Endothelial cell of umbilical vein (primary cell): ENCODE data around the gene ARFIP1. TPM values are rescaled to one million over a fixed set of nuclear protein-coding genes. Genes with fewer than 3 reads are reported as not detected.

Experiments
- BruUV-seq: library from RNA; stranded (reverse); fragments of 400-500 nt; replicated peaks from 2 replicates; lab custom pipeline; 2021; lab: Mats Ljungman, UMichigan
- CTCF ChIA-PET: fragments of 300-600, 350-600 bp; sonication (Branson Sonifier 250); formaldehyde crosslinking; loops from one replicate; lab custom pipeline; 2021; ENCODE audit warnings: antibody characterized with exemption, inconsistent platforms; lab: Charles Lee
- POLR2A ChIA-PET: fragments of 300-600, 350-600 bp; sonication (Branson Sonifier 250); formaldehyde crosslinking; loops from one replicate; lab custom pipeline; 2021; ENCODE audit warnings: antibody characterized with exemption, inconsistent platforms; lab: Charles Lee
- DNase-seq: peaks from one replicate; pipeline ENCODE4 v3.0.0-alpha.2; 2011; ENCODE audit warnings: low read depth, low spot score
- FAIRE-seq: peaks from 2 replicates; lab custom pipeline; 2011; peaks lifted over from hg19 to GRCh38; lab: Jason Lieb, UNC
- H2AFZ ChIP-seq: 2 replicates; pipeline ENCODE4 v1.6.0; 2012; ENCODE audit warnings: low read depth, low read length, control low read depth, inconsistent platforms
- H3K27ac ChIP-seq: 2 replicates; pipeline ENCODE4 v1.5.1; 2011; ENCODE audit warnings: low read depth, mild to moderate bottlenecking, control low read depth, low read length, moderate library complexity; ENCODE audit not compliant: insufficient read depth
- H3K27me3 ChIP-seq, 2 experiments: 2 replicates each; pipeline versions ENCODE4 v1.6.0 to v1.6.1; 2011; ENCODE audit warnings: low read length in 2 of 2, mixed read lengths in 1 of 2; ENCODE audit not compliant: control insufficient read depth in 2 of 2, insufficient read depth in 2 of 2
- H3K36me3 ChIP-seq, 2 experiments: 2 replicates in 1 of 2; 3 replicates in 1 of 2; pipeline ENCODE4 v1.5.1; 2011; ENCODE audit warnings: low read length in 2 of 2, mild to moderate bottlenecking in 1 of 2, moderate library complexity in 1 of 2; ENCODE audit not compliant: control insufficient read depth in 2 of 2, insufficient read depth in 2 of 2; ENCODE audit errors: extremely low read depth in 1 of 2
- H3K4me1 ChIP-seq: 3 replicates; pipeline ENCODE4 v1.5.1; 2011; ENCODE audit warnings: mild to moderate bottlenecking, low read length; ENCODE audit not compliant: control insufficient read depth, insufficient read depth; ENCODE audit errors: extremely low read depth
- H3K4me2 ChIP-seq: 2 replicates; pipeline ENCODE4 v1.6.1; 2011; ENCODE audit warnings: low read length, control low read depth, mixed read lengths; ENCODE audit not compliant: insufficient read depth
- H3K4me3 ChIP-seq, 3 experiments: fragments of 200-600 bp in 1 of 3; sonication (generic), shearing (Covaris generic) in 1 of 3; replicated peaks in 1 of 3; 2 replicates each; pipeline ENCODE4 v1.5.1; 2011 to 2016; ENCODE audit warnings: control low read depth in 3 of 3, low read length in 3 of 3, mild to moderate bottlenecking in 2 of 3, inconsistent platforms in 1 of 3, low read depth in 1 of 3, moderate library complexity in 1 of 3; ENCODE audit not compliant: insufficient read depth in 1 of 3
- H3K79me2 ChIP-seq: 2 replicates; pipeline ENCODE4 v1.6.0; 2012; ENCODE audit warnings: low read length, inconsistent platforms; ENCODE audit not compliant: control insufficient read depth, insufficient read depth
- H3K9ac ChIP-seq: replicated peaks from 2 replicates; pipeline ENCODE3; 2011; ENCODE audit warnings: low read length, control low read depth; ENCODE audit not compliant: insufficient read depth; ENCODE audit errors: extremely low read depth
- H3K9me1 ChIP-seq: replicated peaks from 3 replicates; pipeline ENCODE4 v1.6.0; 2011; ENCODE audit warnings: mild to moderate bottlenecking, low read length; ENCODE audit not compliant: control insufficient read depth, insufficient read depth; ENCODE audit errors: extremely low read depth
- H3K9me3 ChIP-seq: replicated peaks from 2 replicates; pipeline ENCODE4 v1.5.1; 2012; ENCODE audit warnings: low read length, inconsistent platforms; ENCODE audit not compliant: control insufficient read depth, insufficient read depth
- H4K20me1 ChIP-seq: replicated peaks from 2 replicates; pipeline ENCODE3; 2011; ENCODE audit warnings: mild to moderate bottlenecking, low read length; ENCODE audit not compliant: control insufficient read depth, insufficient read depth; ENCODE audit errors: extremely low read depth
- CTCF ChIP-seq, 2 donors: IDR thresholded peaks; 1 replicate in 1 of 2; 2 replicates in 1 of 2; pipeline ENCODE4 v1.5.1; 2011; ENCODE audit warnings: low read length in 2 of 2, mild to moderate bottlenecking in 2 of 2, moderate library complexity in 2 of 2, control low read depth in 1 of 2, inconsistent platforms in 1 of 2, low read depth in 1 of 2; ENCODE audit not compliant: insufficient read depth in 1 of 2; ENCODE audit errors: extremely low read depth in 1 of 2
- EZH2 ChIP-seq: IDR thresholded peaks from 2 replicates; pipeline ENCODE4 v1.6.1; 2012; ENCODE audit warnings: borderline replicate concordance, low read depth, mild to moderate bottlenecking, moderate library complexity, low read length, inconsistent platforms; ENCODE audit not compliant: severe bottlenecking
- dilution Hi-C: fragments of 300-500 bp; cut with MboI; formaldehyde crosslinking; loops from one replicate; pipeline ENCODE4 v1.15.0; 2019; ENCODE audit warnings: low sequenced_read_pairs; ENCODE audit not compliant: extremely low pct_ligation_motif_present
- intact Hi-C: fragments of 100-400 bp; cut with micrococcal nuclease; formaldehyde crosslinking; loops from one replicate; pipeline ENCODE4 v1.10.0; 2022
- polyA plus RNA-seq, 4 experiments: library from polyadenylated mRNA; depleted of rRNA in 3 of 4; stranded (reverse) in 3 of 4; unstranded in 1 of 4; fragments of >200 nt; gene quantifications; 2 replicates each; pipeline versions ENCODE4 v1.2.1 to v1.2.3, GENCODE V29; 2011 to 2012; ENCODE audit warnings: missing spikeins in 1 of 4
- total RNA-seq: library from RNA; stranded (reverse); gene quantifications from 2 replicates; pipeline ENCODE4 v1.2.3, GENCODE V29; 2021

Gene ARFIP1
- total and polyA plus RNA-seq, 2 donors (not counting 3 experiments of a cell fraction or from before 2014, with no cell fraction given), result 10.0 to 24.2 TPM

GRCh38 chr4:152936446-152937335 is 156.9 kb downstream of the ARFIP1 start:
- peak overlapping the region; percentile 85 for H3K4me2 ChIP-seq
- ChIA-PET CTCF (interaction anchor here (0.9 to 1.3 kb wide), 3 partner anchors 28 to 191 kb away, joined by 3 to 4 read pairs (median 3); no protein-coding TSS in a partner anchor), POLR2A (no interaction called here)
- H3K4me1 ChIP-seq, result peaks cover 17% of the 10 kb centered on the region
- H3K27me3 ChIP-seq, result peaks cover 44 to 67% of the 10 kb centered on the region in 2 experiments
- H3K9ac ChIP-seq, result no peak overlapping the region
- TF ChIP-seq CTCF (IDR thresholded peaks at IDR 0.05; ENCODE audit: extremely low read depth in 1 of 2, insufficient read depth in 1 of 2, low read depth in 1 of 2, low read length in 2 of 2) (no peak), EZH2 (peak; percentile 55)
- intact Hi-C loops, result loop anchor here (10.0 kb wide), 2 partner anchors 148 to 188 kb away; no protein-coding TSS in a partner anchor
- peak overlapping the region; percentile 71 for H2AFZ ChIP-seq
- BruUV-seq, result no TSS peak
- DNase-seq (peak; percentile 21), FAIRE-seq (no peak)
- dilution Hi-C loops, result no loop called here
- H3K36me3 ChIP-seq, result no peaks in the 10 kb centered on the region
- H4K20me1 ChIP-seq, result no peaks in the 10 kb centered on the region
- no peak overlapping the region for H3K27ac ChIP-seq
- H3K79me2 ChIP-seq, result no peaks in the 10 kb centered on the region
- H3K9me1 ChIP-seq, result no peaks in the 10 kb centered on the region
- H3K9me3 ChIP-seq, result no peaks in the 10 kb centered on the region
- H3K4me3 ChIP-seq, result peak overlapping the region; percentile 49 to 54 (median 51)
